ENCODE results near the gene AHNAK2. TPM values are rescaled to one million over a fixed set of nuclear protein-coding genes. Genes with fewer than 3 reads are reported as not detected.

Gene AHNAK2
- total and polyA plus RNA-seq, 2 of the 13 experiments (the other 11 are each of a cell fraction or from before 2014, with no cell fraction given) = 0.11 to 0.18 TPM

- Histone ChIP-seq H3K9me3 (ENCODE audit: low read length) (no peaks in the 10 kb centered on the region), H3K27me3 (ENCODE audit: control insufficient read depth in 1 of 2, insufficient read depth in 2 of 2, low read length in 2 of 2) (peaks cover 15 to 62% of the 10 kb centered on the region in 2 experiments; a peak in 4 of 5 replicates), H3K4me1 (ENCODE audit: insufficient read depth, low read length) (peaks cover 55% of the 10 kb centered on the region), H3K79me2 (ENCODE audit: insufficient read depth, low read length) (no peaks in the 10 kb centered on the region), H3K36me3 (replicated peaks in 1 of 2; ENCODE audit: control insufficient read depth in 1 of 2, insufficient read depth in 2 of 2, low read length in 2 of 2) (no peaks in the 10 kb centered on the region), H3K4me3 (replicated peaks in 1 of 3; ENCODE audit: insufficient read depth in 1 of 3, low read depth in 2 of 3, low read length in 3 of 3) (no peak overlapping the region), H3K4me2 (ENCODE audit: low read depth, low read length) (no peak overlapping the region), H3K27ac (ENCODE audit: extremely low read length, insufficient read depth, low read length) (no peak overlapping the region), H3K9ac (ENCODE audit: insufficient read depth, low read depth, low read length) (no peak overlapping the region), H4K20me1 (ENCODE audit: insufficient read depth, low read length) (no peaks in the 10 kb centered on the region), H2AFZ (ENCODE audit: low read length) (no peak overlapping the region)
- no TSS peak for BruUV-seq (replicated peaks)
- in situ Hi-C loops (cut with HindIII; ENCODE audit: extremely low pct_ligation_motif_present, low pct_unique_long_range_greater_than_20kb) (no loop called here), intact Hi-C loops (cut with micrococcal nuclease; ENCODE audit: unreplicated experiment) (no loop called here)
- ChIA-PET CTCF (ENCODE audit: low intra/inter-chr PET ratio, low total read pairs) (no interaction called here), POLR2A (no interaction called here)
- ATAC-seq = no peak
- 50% methylated on average over 2 of the region's 10 CpGs for WGBS (ENCODE audit: low lambda C conversion rate)
- DNase-seq (ENCODE audit: low spot score) = no peak
- no peak for FAIRE-seq
- TF ChIP-seq ZNF570 (CRISPR knock-in tag; IDR thresholded peaks at IDR 0.05; ENCODE audit: borderline replicate concordance) = no peak
- no peak for TF ChIP-seq ZNF124 (CRISPR knock-in tag; IDR thresholded peaks at IDR 0.05)
- no peak for TF ChIP-seq ELF4 (CRISPR knock-in tag; IDR thresholded peaks at IDR 0.05; ENCODE audit: borderline replicate concordance)
- no peak for TF ChIP-seq IRF2 (CRISPR knock-in tag; IDR thresholded peaks at IDR 0.05)
- TF ChIP-seq RFX5 (IDR thresholded peaks at IDR 0.05; ENCODE audit: low read depth, low read length) = no peak
- TF ChIP-seq ZEB1 (IDR thresholded peaks at IDR 0.05; ENCODE audit: insufficient replicate concordance, low read depth) = no peak
- no peak for TF ChIP-seq ZNF639 (CRISPR knock-in tag; conservative IDR thresholded peaks at IDR 0.05)
- TF ChIP-seq CREBL2 (CRISPR knock-in tag; IDR thresholded peaks at IDR 0.05; ENCODE audit: borderline replicate concordance) = no peak
- no peak for TF ChIP-seq MNT (IDR thresholded peaks at IDR 0.05)
- no peak for TF ChIP-seq ASH2L (IDR thresholded peaks at IDR 0.05; ENCODE audit: insufficient read length, low read depth, low read length)
- no peak for TF ChIP-seq EEA1 (CRISPR knock-in tag; IDR thresholded peaks at IDR 0.05; ENCODE audit: borderline replicate concordance)
- no peak for TF ChIP-seq FOXJ3 (CRISPR knock-in tag; IDR thresholded peaks at IDR 0.05; ENCODE audit: borderline replicate concordance)
- TF ChIP-seq MZF1 (CRISPR knock-in tag; IDR thresholded peaks at IDR 0.05; ENCODE audit: borderline replicate concordance) = no peak
These were observed 4.5 kb upstream of the AHNAK2 start for GRCh38 chr14:104982548-104983230.
